GM21390 (cell line): ENCODE results near the gene PPY.
"Not testable (repeated sequence)": the region's sequence is repeated elsewhere in the genome, so short reads cannot be mapped to it uniquely, and the experiment has no call there.

ENCODE experiments used
- ATAC-seq: cut with Tn5 transposase; IDR thresholded peaks from one replicate; pipeline ENCODE4 v1.9.1; 2021; ENCODE audit not compliant: unreplicated experiment

The PPY gene

DNA sequence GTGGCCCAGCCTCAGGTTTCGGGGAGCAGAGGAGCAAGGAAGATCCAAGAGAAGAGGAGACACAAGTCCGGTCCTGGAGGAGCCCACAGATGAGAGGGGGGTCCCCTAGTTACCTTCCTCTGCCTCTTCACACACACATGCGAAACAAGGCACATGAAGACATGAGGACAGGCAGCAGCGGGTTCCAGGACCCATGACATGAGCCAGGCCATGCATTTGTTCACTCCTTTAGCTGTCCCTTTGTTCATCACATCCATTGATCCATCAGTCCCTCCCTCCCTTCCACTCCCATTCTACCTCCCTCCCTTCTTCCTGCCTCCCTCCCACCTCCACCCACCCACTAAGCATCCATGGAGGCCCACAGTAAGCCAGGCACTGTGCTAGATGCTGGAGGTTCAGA is 9.4 kb downstream of the PPY start:
- no peak for ATAC-seq

DNA sequence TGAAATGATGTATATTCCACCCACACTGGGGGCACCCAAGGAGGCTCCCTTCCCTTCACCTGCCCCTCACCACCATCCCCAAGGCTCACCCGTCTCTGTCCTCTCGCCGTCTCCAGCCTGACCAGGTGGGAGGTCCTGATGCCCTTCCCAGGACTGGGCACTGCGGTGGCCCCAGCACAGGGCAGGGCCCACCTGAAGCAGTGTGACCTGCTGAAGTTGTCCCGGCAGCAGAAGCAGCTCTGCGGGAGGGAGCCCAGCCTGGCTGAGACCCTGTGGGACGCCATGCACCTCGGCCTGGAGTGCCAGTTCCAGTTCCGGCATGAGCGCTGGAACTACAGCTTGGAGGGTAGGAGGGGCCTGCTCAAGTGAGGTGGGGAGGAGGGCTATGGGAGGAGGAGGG is 9.9 kb downstream of the PPY start:
- no peak for ATAC-seq

DNA sequence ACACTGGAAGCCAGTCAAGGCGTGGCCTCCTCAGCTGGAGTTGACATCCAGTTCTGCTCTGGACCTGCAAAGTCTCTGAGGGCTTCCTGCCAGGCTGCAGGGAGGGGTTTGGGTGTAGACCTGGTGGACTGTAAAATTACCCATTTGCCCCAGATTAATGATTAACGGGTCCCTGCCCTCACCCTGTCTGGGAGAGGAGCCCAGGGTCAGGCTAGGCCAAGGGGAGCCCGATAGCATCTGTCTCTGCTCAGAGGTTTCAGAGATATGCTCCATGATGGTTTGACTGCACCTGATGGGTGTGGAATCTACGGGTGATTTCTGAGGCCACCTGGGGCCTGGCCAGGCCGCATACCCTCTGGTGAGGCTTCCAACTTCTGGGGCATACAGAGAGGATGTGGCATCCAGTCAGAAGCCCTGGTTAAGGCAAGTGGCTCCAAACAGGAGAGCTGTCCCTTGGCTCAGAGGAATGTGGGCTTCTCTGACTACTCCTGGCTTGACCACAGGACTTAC is 11.2 kb downstream of the PPY start:
- ATAC-seq = no peak

DNA sequence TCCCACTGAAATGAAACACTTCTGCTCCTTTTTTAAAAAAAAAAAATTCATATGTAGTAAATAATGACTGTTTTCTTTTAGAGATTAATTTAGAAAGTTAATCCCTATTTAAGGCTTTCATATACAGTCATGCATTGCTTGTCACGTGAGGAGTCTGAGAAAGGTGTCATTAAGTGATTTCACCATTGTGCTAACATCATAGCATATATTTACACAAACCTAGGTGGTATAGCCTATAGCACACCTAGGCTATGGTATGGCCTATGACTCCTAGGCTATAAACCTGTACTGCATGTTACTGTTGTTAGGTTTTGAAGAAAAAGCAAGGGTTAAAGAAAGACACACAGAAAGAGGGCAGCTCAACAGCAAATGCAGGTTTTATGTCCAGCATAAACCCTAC is 13.7 kb downstream of the PPY start:
- no peak for ATAC-seq

DNA sequence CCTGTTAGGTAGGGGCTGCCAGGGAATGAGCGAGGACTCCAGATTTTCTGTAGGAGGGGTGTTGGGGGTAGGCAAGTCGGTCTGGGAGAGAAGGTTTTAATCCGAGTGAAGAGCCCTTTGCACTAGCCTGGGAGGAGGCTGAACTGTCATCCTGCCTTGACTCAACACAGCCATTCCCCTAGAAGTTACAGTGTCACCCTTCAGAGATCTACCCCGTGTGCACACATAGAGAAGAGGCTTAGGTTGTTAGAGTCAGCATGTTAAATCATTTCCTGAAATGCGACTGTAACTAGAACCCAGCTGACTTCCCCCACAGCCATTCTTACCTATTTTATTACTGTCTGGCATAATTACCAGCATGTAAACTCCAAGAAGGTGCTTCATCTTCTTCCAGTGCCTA is 14.3 kb downstream of the PPY start:
- ATAC-seq = not testable (repeated sequence)

DNA sequence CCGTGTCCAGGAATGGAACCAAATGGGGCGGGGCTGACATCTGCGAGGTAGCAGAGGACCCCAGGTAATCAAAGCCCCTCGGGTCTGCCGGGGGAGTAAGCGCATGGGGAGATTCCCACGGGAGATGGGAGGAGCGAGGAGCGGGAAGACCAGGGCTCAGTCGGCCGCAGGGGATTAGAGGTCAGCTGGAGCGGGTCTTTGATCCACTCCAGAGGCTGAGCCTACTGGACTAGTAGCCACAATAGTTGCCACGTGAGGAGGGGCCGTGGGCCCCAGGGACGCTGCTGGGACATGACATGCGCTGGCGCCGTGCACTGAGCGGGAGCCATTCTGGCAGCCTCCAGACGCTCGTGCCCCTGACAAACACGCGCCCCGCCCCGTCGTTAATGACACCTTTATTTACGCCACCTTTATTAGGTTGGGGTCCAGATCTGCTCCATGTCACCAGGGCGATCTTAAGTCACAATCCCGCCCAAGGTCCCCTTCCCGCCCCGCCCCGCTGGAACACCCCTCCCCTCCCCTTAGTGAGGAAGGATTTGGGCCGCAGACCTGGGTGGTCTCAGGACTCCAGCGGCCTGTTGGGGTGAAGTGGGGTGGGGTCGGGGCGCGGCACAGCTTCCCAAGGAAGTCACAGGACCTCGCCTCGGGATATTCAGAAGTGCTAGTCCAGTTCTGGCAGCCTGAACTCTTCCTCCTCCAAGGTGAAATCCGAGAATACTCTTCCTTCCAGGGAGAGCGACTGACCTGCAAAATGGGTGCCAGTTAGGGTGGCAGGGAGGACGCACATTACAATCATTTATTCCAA is 15.0 kb downstream of the PPY start:
- no peak for ATAC-seq

DNA sequence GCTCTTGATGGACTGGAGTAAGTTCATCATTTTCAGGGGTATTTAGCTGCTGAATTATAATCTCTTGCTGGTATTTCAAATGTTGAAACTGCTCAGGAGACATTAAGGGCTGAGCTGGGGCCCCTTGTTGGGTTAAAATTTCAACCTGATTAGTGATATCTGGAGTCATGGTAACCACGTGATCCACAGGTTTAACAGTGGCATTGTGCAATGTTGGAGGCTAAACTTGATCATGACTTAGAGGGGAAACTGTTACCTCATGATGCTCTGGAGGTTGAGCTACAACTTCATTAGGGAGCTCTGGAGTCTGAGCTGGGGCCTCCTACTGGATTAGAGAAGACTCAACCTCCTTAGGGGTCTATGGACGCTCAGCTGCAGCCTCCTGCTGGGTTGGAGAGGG is 17.7 kb downstream of the PPY start:
- no peak for ATAC-seq

DNA sequence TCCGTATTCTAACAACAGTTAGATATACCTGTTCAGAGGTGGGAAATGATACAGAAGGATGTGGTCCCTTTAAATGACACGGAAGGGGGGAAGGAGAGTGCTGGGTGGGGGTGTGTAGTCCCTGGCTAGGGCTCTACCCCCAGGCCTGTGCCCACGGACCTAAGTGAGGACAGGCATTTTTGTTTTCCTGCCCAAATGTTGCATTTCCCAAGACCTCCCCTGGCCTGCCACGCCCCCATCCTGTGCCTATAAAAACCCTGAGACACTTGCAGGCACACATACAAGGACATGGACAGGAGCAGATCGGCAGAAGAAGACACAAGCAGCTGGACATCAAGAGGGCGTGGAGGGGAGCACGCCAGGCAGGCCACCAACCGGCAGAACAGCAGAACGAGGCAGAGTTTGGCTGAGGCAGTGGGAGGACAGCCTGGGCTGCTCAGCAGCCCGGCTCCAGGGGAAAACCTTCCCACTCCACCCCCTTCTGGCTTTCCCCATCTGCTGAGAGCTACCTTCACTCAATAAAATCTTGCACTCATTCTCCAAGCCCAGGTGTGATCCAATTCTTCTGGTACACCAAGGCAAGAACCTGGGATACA is 21.7 kb downstream of the PPY start:
- ATAC-seq = no peak

DNA sequence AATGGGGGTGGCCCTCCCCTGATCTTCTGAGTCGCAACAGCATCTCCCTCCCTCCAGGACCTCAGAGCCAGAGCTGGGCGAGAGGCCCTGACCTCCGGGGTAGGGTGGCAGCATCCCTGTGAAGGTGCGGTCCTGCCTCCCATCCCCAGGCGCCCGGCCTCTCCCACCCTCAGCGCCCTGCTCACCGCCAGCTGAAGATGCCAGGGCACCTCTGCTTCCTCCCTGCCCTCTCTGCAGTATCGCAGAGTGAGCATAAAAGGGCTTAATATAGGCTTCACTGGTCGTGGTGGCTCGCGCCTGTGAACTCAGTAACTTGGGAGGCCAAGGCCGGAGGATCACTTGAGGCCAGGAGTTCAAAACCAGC is 24.3 kb downstream of the PPY start:
- ATAC-seq = no peak

DNA sequence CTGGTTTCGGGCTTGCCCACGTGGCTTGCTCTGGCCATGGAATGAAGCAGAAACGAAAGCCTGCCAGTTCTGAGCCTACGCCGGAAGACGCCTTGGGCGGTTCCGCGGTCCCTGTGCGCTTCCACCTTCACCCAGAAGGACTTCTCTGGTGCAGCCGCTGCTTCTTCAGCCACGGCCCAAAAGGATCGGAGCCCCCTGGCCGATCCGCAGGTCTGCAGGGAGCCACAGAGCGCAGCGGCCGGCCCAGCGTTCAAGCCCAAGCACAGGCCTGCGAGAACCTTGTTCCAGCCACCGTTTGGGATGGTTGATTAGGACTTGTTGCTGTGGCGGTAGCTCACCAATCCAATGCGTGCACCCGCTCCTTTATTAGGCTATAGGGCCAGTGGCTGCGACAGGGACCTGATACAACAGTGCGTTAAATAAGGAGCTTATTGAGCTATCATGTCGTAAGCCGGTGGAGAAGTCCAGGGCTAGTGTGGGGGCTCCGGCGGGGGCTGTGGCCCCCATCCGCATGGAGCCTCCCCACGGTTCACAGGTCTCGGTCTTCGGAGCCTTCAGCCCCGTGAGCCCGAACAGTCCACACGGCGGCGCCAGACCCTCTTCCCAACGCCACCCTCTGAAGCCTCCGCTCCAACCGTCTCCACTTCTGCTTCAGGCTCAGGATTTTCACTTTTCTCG is 24.8 kb downstream of the PPY start:
- ATAC-seq = no peak

DNA sequence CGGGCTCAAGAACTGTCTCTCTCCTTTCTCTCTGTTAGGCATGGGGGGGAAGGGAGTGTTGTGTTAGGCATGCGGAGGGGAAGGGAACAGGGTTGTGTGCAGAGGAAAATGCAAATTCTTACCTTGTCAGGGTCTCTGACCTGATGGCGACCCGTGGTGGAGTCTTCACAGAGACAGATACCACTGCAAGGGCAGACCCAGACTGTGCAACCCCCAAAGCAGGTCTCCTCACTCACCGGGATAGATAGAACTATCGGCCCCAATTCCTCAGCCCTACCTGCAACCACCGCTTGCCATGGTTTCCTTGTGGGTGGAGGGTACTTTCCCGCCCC is 25.3 kb downstream of the PPY start:
- no peak for ATAC-seq

DNA sequence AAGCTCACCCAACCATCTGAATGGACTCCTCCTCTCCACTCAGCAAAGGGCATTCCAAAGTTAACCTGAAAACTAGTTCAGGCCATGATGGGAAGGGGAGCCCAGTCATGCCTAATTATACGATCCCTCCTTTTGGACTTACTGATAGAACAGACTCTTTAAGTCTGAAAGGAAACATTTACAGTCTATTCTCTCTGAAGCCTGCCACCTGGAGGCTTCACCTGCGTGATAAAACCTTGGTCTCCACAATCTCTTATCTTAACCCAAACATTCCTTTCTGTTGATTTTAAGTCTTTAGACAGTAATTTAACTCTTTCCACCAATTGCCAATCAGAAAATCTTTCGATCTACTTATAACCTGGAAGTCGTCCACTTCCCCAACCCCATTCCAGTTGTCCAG is 25.9 kb downstream of the PPY start:
- ATAC-seq = no peak

DNA sequence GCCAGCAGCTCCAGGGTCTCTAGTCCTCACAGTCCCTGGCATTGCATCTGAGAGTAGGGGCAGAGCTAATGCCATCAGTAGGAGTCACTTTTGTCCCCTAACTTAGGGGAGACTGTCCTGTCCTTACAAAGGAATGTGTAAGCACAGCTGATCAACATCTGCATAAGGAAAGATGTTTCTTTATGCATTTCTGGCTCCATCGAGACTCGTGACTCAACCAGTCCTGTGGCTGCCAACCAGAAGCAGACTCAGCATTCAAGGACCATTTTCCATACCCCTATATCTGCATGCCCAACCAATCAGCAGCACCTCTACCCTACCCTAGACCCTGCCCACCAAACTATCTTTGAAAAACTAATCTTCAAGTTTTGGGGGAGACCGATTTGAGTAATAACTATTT is 26.7 kb downstream of the PPY start:
- no peak for ATAC-seq

DNA sequence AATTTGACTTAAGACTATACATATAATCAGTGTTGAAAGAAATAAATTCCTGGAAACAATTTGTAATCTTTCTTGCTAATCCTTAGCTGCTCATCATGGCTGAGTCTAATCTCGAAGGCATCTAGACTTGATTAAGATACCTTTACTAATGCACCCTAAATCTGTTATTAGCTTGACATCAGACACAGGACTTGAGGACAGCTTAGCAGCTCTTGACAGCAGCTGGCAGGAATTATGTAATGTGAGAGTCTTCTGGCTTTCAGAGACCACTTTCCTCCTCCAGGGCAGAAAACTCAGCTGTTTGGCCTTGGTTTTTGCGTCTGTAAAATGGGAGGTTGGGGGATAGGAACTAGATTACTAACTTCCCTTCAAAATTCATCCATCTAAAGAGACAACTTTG is 27.8 kb downstream of the PPY start:
- ATAC-seq = no peak

DNA sequence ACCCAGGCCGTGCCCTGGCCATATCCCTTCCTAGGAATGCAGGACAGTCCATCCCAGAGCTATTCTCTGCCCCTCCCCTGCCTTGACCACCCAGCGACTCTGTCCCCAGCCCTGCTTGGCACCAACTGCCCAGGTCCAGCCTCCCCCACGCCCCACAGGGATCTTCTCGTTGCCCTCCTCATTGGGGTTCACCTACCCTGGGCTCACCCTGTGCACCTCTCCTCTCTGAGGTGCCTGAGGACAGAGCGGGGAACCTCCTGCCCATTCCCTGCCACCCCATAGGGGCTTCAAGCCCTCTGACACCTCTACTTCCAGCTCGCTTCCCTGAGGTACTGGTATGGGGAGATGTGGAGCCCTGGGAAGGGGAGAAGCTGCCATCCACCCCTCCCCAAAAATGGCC is 28.7 kb downstream of the PPY start:
- no peak for ATAC-seq

DNA sequence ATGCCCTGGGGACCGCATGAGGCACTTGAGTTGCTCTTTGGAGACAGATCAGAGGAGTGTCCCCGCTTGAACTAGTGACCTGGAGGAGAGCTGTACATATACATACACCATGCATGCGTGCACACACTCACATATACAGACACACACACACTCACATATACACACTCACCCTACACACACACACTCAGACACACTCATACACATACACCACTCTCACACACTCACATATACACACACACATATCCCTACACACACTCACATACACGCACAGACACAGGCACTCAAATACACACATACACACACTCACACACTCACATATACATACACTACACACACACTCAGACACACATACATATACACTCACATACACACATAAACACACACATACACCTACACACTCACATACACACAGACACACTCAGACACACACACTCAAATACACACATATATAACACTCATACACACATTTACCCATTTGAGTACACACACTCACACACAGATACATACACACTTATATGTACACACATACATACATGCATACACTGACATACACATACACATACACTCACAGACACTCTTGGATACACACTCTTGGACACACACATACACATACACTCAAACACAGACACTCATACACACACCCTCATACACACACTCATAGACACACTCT is 29.5 kb downstream of the PPY start:
- ATAC-seq = no peak

DNA sequence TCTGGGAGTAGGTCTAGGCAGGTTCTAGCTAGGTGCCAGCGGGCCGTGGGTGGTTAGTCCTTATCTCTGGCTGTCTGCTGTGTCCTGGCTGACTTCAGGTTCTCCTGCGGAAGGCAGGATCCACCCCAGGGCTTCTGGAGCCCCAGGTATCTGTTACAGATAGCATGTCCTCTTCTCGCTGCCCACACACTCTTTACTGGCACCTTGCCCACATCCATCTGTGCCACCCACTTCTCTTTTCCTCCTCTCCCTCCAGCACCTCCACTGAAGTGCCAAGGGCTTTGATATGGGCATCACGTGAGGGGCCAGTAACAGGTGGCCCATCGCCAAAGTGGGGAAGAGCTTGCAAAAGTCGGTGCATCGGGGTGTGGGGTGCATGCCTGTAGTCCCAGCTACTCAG is 30.4 kb downstream of the PPY start:
- ATAC-seq = no peak

DNA sequence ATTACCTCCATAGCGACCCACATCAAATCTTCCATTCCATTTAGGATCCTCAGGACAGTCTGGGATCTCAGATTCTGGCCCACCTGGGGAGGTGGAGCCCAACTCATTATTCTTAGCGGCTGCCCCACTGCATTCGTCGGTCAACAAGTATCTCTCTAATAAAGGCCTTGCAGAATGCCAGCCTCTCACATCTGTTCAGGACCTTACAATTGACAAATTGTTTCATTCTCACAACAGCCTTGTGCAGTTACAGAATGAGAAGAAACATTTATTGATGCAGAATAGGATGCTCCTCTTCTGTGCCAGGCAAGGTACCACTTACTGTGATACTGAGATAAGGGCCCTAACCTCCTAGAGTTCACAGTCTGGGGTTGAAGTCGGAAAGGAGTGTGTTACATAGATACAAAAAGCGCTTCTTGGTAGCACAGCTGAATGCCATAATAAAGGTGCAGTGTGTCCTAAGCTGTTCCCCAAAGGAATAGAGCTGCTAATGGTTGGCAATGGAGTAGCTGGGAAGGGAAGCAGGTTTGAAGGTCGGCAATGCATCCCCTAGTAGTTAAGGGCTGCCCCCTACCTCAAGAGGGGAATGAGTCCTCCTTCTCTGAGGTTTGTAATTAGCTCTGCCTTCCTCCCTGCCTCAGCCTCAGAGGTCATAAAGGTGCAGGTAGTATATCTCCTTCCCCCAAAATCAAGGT is 32.6 kb downstream of the PPY start:
- no peak for ATAC-seq

DNA sequence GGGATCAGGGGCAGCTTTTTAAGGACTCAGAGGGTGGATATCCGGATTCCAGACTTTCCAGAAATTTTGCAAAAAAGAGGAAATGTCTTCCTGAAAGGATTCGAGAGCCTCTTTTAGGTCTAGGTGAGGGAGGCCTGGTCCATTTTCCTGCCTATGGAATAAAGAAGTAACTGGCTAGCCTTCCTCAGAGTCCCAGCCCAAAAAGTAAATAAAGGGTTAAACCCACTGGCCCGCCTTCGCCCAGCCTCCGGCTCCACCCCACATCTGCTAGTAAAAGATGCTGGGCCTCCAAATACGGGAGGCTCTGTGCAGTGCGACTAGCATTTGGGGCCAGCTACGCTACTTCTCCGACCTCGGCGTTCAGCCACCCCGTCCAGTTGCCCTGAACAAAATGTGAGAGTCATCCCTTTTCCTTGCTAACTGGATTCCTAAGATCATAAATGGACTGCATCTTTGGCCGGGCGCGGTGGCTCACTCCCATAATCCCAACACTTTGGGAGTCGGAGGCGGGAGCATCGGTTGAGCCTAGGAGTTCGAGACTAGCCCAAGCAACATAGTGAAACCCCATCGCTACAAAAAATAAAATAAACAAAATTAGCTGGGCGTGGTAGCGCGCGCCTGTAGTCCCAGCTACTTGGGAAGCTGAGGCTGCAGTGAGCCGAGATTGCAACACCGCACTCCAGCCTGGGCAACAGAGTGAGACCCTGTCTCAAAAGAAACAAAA is 34.1 kb downstream of the PPY start:
- no peak for ATAC-seq

DNA sequence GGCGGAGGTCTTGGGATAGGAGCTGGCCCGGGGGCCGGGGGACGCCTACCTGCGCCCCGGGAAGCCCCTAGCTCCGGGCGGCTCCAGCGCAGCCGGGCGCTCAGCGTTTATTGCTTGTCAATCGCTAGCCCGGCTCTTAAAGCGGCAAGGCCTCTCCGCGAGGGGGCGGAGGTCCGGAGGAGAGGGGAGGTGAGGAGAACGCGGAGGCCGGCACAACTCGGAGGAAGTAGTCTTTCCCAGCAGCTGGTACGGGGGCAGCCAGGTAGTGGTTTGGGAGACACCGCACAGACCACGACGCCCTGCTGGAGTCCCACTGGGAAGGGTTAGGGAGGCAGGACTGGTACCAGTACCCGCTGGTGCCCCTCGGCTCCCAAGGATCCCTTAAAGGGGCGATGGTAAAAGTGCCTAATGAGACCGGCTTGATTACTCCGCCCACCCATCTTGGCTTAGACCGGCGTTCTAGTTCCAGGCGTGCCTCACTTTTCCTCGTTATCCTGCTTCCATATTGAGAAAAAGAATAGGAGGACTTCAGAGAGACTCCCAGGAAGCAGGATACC is 34.8 kb downstream of the PPY start, which contains the start of gene MPP2:
TSS of gene MPP2 (minus strand) at position 112 of the 557 bp plus-strand sequence. CDS start 3,076 bp downstream, outside the sequence.
- no peak for ATAC-seq
